HepG2 (cell line): Measurements from ENCODE around the gene EPB41L4A. TPM values are rescaled to one million over a fixed set of nuclear protein-coding genes. Genes with fewer than 3 reads are reported as not detected.
A peak's percentile ranks its signal among the peaks of the same experiment; 100 is the strongest.

Source experiments
- BRCA1 ChIP-seq: sonication (generic); formaldehyde crosslinking; IDR thresholded peaks from 2 replicates; pipeline ENCODE4 v1.4.0; 2020; ENCODE audit warnings: missing genetic modification reagents
- CC2D1A ChIP-seq: sonication (generic); formaldehyde crosslinking; IDR thresholded peaks from 2 replicates; pipeline ENCODE4 v1.8.1; 2023; ENCODE audit warnings: mild to moderate bottlenecking, missing genetic modification reagents
- FOSL2 ChIP-seq: sonication (generic); formaldehyde crosslinking; IDR thresholded peaks from 2 replicates; pipeline ENCODE4 v1.4.0; 2020; ENCODE audit warnings: missing genetic modification reagents
- HNF4A ChIP-seq: sonication (generic); formaldehyde crosslinking; IDR thresholded peaks from 2 replicates; pipeline ENCODE4 v1.4.0; 2020; ENCODE audit warnings: missing genetic modification reagents
- HNRNPL ChIP-seq: fragments of 200-400 bp; formaldehyde crosslinking; IDR thresholded peaks from 2 replicates; pipeline ENCODE4 v1.6.1; 2017; ENCODE audit warnings: mild to moderate bottlenecking, low read depth, low read length
- MAFF ChIP-seq: IDR thresholded peaks from 2 replicates; pipeline ENCODE4 v1.6.1; 2011; ENCODE audit warnings: low read depth, low read length, improper control_type of control experiment
- MTF2 ChIP-seq: sonication (generic); formaldehyde crosslinking; IDR thresholded peaks from 2 replicates; pipeline ENCODE4 v1.5.0; 2020; ENCODE audit warnings: missing genetic modification reagents, borderline replicate concordance
- MXD4 ChIP-seq: IDR thresholded peaks from 2 replicates; pipeline ENCODE4 v1.6.1; 2016; ENCODE audit warnings: mild to moderate bottlenecking, missing biosample characterization, missing genetic modification reagents
- NRL ChIP-seq: sonication (generic); formaldehyde crosslinking; IDR thresholded peaks from 2 replicates; pipeline ENCODE4 v1.5.0; 2020; ENCODE audit warnings: missing genetic modification reagents, mild to moderate bottlenecking, moderate library complexity, borderline replicate concordance
- REPIN1 ChIP-seq: sonication (generic); formaldehyde crosslinking; IDR thresholded peaks from 2 replicates; pipeline ENCODE4 v1.8.0; 2022; ENCODE audit warnings: missing genetic modification reagents, low read depth, mild to moderate bottlenecking, borderline replicate concordance
- SMAD1 ChIP-seq: sonication (generic); formaldehyde crosslinking; IDR thresholded peaks from 2 replicates; pipeline ENCODE4 v1.4.0; 2020; ENCODE audit warnings: missing genetic modification reagents, low read depth, mild to moderate bottlenecking, borderline replicate concordance
- SMAD3 ChIP-seq: sonication (generic); formaldehyde crosslinking; IDR thresholded peaks from 2 replicates; pipeline ENCODE4 v1.4.0; 2020; ENCODE audit warnings: missing genetic modification reagents
- SMC3 ChIP-seq: IDR thresholded peaks from 2 replicates; pipeline ENCODE4 v1.6.1; 2011; ENCODE audit warnings: low read length, improper control_type of control experiment
- SNAPC2 ChIP-seq: sonication (generic); formaldehyde crosslinking; IDR thresholded peaks from 2 replicates; pipeline ENCODE4 v1.8.1; 2022; ENCODE audit warnings: mild to moderate bottlenecking, missing genetic modification reagents
- SOX6 ChIP-seq, 2 experiments: fragments of 450-650 bp in 1 of 2; sonication (generic) in 1 of 2; formaldehyde crosslinking in 1 of 2; IDR thresholded peaks; 2 replicates each; pipeline versions ENCODE4 v1.4.0 to v1.6.1; 2017 to 2020; ENCODE audit warnings: antibody characterized with exemption in 1 of 2, mild to moderate bottlenecking in 1 of 2, missing genetic modification reagents in 1 of 2
- TAF1 ChIP-seq: sonication (generic); formaldehyde crosslinking; IDR thresholded peaks from 2 replicates; pipeline ENCODE4 v1.4.0; 2020; ENCODE audit warnings: missing genetic modification reagents
- TBL1XR1 ChIP-seq: fragments of 150-350 bp; IDR thresholded peaks from 2 replicates; pipeline ENCODE4 v1.6.1; 2014; ENCODE audit warnings: borderline replicate concordance, low read length; ENCODE audit not compliant: partially characterized antibody
- THAP11 ChIP-seq: IDR thresholded peaks from 2 replicates; pipeline ENCODE4 v1.6.1; 2016; ENCODE audit warnings: missing biosample characterization, missing genetic modification reagents
- ZIK1 ChIP-seq: sonication (generic); formaldehyde crosslinking; IDR thresholded peaks from 2 replicates; pipeline ENCODE4 v1.5.0; 2020; ENCODE audit warnings: mild to moderate bottlenecking, low read depth, missing genetic modification reagents, borderline replicate concordance
- ZKSCAN8 ChIP-seq: IDR thresholded peaks from 2 replicates; pipeline ENCODE4 v1.6.1; 2016; ENCODE audit warnings: borderline replicate concordance, missing genetic modification reagents, missing compliant biosample characterization
- ZNF644 ChIP-seq: IDR thresholded peaks from 2 replicates; pipeline ENCODE4 v1.6.1; 2016; ENCODE audit warnings: low read depth
- ZNF7 ChIP-seq: IDR thresholded peaks from 2 replicates; pipeline ENCODE4 v1.6.1; 2016; ENCODE audit warnings: missing biosample characterization, missing genetic modification reagents
- ZNF761 ChIP-seq: sonication (generic); formaldehyde crosslinking; conservative IDR thresholded peaks from 2 replicates; pipeline ENCODE4 v1.4.0; 2020; ENCODE audit warnings: mild to moderate bottlenecking, missing genetic modification reagents
- ZNF841 ChIP-seq: sonication (generic); formaldehyde crosslinking; IDR thresholded peaks from 2 replicates; pipeline ENCODE4 v1.8.1; 2023; ENCODE audit warnings: missing genetic modification reagents, borderline replicate concordance
- polyA plus RNA-seq, 8 experiments: library from polyadenylated mRNA; depleted of rRNA in 3 of 8; stranded (reverse) in 7 of 8; unstranded in 1 of 8; fragments of >200 nt; fragmentation: Illumina TruSeq in 4 of 8; extraction: Trizol in 4 of 8; gene quantifications; 2 replicates each; pipeline versions ENCODE4 v1.2.1 to v1.2.3, GENCODE V29; 2011 to 2016; ENCODE audit warnings: low read depth in 4 of 8, missing spikeins in 1 of 8, mixed read lengths in 1 of 8; ENCODE audit not compliant: insufficient read depth in 1 of 8
- total RNA-seq, 5 experiments: library from RNA; depleted of rRNA; stranded (reverse); fragments of >200 nt; fragmentation: Illumina TruSeq; extraction: Trizol; gene quantifications; 2 replicates each; pipeline ENCODE4 v1.2.3, GENCODE V29; 2016; ENCODE audit warnings: low read depth in 1 of 5
- TF ChIP-seq, protein P1 (sequence below): conservative IDR thresholded peaks from 2 replicates; pipeline ENCODE4 v1.6.1; 2018; ENCODE audit warnings: missing genetic modification reagents
- TF ChIP-seq, protein P2 (sequence below): sonication (generic); formaldehyde crosslinking; IDR thresholded peaks from 2 replicates; pipeline ENCODE4 v1.8.0; 2023; ENCODE audit warnings: mild to moderate bottlenecking, missing genetic modification reagents
- TF ChIP-seq, protein P3 (sequence below): sonication (generic); formaldehyde crosslinking; IDR thresholded peaks from 2 replicates; pipeline ENCODE4 v1.4.0; 2020; ENCODE audit warnings: missing genetic modification reagents, borderline replicate concordance

Gene EPB41L4A
- total and polyA plus RNA-seq, 2 of the 13 experiments (the other 11 are each of a cell fraction or from before 2014, with no cell fraction given): 0.07 TPM; not detected in 1

DNA sequence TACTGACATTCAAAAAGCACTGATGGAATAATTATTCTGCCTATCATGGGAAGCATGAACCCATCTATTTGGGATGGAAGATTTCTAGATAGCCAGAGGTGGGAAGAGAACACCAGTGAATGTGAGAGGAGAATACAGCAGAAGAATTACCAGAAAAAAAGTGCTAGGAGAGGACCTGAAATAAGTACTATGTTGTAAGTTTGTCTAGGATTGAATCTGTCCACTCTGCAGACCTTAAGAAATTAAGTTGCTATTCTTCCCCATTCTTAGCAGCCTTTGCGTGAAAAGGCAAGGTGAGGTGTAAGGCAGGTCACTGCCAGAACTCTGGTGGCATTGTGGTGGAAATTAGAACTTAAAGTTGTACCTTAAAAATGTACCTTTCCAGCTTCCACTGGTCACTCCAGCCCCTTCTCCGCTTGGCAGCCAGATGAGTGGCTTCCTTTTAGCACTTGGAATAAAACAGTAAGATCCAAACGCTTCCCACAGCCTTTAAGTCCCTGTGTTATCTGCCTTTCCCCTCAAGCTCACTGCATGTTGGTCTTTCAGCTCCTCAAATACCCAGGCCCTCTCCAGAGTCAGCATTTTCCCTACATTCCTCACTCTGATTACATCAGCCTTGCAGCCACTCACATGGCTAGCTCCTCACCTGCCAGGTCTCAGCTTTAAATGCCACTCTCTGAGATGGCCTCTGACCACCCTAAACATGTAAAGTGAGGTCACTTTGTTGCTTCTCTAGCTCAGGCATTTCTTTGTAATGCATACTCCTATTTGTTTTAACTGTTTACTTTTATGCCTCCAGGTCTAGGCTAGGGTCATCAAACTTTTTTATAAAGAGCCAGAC lies 253.0 kb downstream of the EPB41L4A start (continued):
- TF ChIP-seq HNF4A (CRISPR knock-in tag) (no peak), ZNF761 (CRISPR knock-in tag) (no peak), SMAD3 (0 out of 2 replicates have a peak, but pooled peaks have one; percentile 10), HNRNPL (no peak), SMAD1 (CRISPR knock-in tag) (no peak), ZNF7 (no peak), TAF1 (CRISPR knock-in tag) (no peak), ZNF644 (CRISPR knock-in tag) (no peak), MTF2 (CRISPR knock-in tag) (no peak), CC2D1A (CRISPR knock-in tag) (no peak), REPIN1 (no peak), MXD4 (CRISPR knock-in tag) (no peak), BRCA1 (CRISPR knock-in tag) (no peak), ZIK1 (CRISPR knock-in tag) (no peak), ZKSCAN8 (no peak), ZNF841 (CRISPR knock-in tag) (no peak), SNAPC2 (CRISPR knock-in tag) (0 out of 2 replicates have a peak, but pooled peaks have one; percentile 33), SOX6 (IDR thresholded peaks at IDR 0.05) (no peak), SOX6 (CRISPR knock-in tag; IDR thresholded peaks at IDR 0.05) (peak; percentile 56), NRL (CRISPR knock-in tag) (no peak), FOSL2 (CRISPR knock-in tag) (peak; percentile 25; the same call in 1 of the 2 replicates), SMC3 (no peak), TBL1XR1 (no peak), THAP11 (peak; percentile 50), MAFF (peak; percentile 31; the same call in 1 of the 2 replicates)
- TF ChIP-seq, protein P1, sequence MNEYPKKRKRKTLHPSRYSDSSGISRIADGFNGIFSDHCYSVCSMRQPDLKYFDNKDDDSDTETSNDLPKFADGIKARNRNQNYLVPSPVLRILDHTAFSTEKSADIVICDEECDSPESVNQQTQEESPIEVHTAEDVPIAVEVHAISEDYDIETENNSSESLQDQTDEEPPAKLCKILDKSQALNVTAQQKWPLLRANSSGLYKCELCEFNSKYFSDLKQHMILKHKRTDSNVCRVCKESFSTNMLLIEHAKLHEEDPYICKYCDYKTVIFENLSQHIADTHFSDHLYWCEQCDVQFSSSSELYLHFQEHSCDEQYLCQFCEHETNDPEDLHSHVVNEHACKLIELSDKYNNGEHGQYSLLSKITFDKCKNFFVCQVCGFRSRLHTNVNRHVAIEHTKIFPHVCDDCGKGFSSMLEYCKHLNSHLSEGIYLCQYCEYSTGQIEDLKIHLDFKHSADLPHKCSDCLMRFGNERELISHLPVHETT (CRISPR knock-in tag): no peak
- TF ChIP-seq, protein P2, sequence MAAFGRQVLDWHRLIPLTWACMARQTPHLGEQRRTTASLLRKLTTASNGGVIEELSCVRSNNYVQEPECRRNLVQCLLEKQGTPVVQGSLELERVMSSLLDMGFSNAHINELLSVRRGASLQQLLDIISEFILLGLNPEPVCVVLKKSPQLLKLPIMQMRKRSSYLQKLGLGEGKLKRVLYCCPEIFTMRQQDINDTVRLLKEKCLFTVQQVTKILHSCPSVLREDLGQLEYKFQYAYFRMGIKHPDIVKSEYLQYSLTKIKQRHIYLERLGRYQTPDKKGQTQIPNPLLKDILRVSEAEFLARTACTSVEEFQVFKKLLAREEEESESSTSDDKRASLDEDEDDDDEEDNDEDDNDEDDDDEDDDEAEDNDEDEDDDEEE (CRISPR knock-in tag): no peak
- TF ChIP-seq, protein P3, sequence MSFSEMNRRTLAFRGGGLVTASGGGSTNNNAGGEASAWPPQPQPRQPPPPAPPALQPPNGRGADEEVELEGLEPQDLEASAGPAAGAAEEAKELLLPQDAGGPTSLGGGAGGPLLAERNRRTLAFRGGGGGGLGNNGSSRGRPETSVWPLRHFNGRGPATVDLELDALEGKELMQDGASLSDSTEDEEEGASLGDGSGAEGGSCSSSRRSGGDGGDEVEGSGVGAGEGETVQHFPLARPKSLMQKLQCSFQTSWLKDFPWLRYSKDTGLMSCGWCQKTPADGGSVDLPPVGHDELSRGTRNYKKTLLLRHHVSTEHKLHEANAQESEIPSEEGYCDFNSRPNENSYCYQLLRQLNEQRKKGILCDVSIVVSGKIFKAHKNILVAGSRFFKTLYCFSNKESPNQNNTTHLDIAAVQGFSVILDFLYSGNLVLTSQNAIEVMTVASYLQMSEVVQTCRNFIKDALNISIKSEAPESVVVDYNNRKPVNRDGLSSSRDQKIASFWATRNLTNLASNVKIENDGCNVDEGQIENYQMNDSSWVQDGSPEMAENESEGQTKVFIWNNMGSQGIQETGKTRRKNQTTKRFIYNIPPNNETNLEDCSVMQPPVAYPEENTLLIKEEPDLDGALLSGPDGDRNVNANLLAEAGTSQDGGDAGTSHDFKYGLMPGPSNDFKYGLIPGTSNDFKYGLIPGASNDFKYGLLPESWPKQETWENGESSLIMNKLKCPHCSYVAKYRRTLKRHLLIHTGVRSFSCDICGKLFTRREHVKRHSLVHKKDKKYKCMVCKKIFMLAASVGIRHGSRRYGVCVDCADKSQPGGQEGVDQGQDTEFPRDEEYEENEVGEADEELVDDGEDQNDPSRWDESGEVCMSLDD (CRISPR knock-in tag): no peak
